Measurements from ENCODE around the gene MAST4. TPM values are rescaled to one million over a fixed set of nuclear protein-coding genes. Genes with fewer than 3 reads are reported as not detected.

The MAST4 gene
- total and polyA plus RNA-seq, 2 of the 8 experiments (the other 6 are each of a cell fraction or from before 2014, with no cell fraction given): 1.5 to 2.6 TPM

DNA sequence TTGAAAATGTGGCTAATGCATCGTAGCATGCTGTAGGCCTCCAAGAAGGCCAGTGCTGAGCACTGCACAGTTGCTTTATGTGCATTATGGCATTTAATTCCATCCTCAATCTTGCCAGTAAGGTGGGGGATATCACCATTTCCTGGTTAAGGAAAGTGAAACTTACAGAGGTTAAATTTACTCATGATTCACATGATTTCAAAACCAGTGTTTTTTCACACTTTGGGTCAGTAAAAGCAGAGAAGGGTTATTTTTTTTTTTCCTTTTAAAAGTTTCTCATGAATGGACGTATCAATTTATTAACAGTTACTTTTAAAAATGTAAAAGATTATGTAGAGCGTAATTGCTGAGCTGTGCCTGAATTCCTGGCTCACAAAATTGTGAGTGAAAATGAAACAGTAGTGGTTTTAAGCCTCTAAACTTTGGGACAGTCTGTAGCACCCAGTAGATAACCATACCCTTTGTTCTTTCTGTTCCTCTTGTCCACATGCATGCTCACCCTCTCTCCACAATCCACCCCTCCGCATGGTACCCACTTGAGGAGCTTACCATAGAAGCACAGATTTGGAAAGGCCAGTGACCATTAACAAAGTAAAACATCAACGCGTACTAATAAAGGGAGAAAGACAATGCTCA lies 21.2 kb downstream of the MAST4 start:
- no peak overlapping the region for H2AFZ ChIP-seq (ENCODE audit: low read length)
- no peak for FAIRE-seq
- CTCF ChIA-PET (ENCODE audit: partially characterized antibody): interaction anchor here (0.8 to 1.1 kb wide), 2 partner anchors 9 to 113 kb away, joined by 3 to 4 read pairs; no protein-coding TSS in a partner anchor
- TF ChIP-seq TAF7 (optimal IDR thresholded peaks at IDR 0.05; ENCODE audit: borderline replicate concordance, low read depth, low read length) (no peak), CHD1 (IDR thresholded peaks at IDR 0.05; ENCODE audit: low read depth, low read length) (no peak), CBX8 (IDR thresholded peaks at IDR 0.05; ENCODE audit: borderline replicate concordance, low read depth, low read length) (no peak), RXRA (IDR thresholded peaks at IDR 0.05; ENCODE audit: insufficient read depth, low read depth, low read length) (no peak), HDAC6 (IDR thresholded peaks at IDR 0.05; ENCODE audit: low read depth, low read length) (no peak), CREB1 (IDR thresholded peaks at IDR 0.05) (no peak)

More for the DNA sequence above, 21.2 kb downstream of the MAST4 start:
- Histone ChIP-seq H3K79me2 (ENCODE audit: control insufficient read depth in 1 of 2, insufficient read depth in 2 of 2, low read length in 2 of 2) (no peaks in the 10 kb centered on the region), H3K27me3 (replicated peaks in 1 of 4; ENCODE audit: control insufficient read depth in 3 of 4, extremely low read depth in 1 of 4, insufficient read depth in 3 of 4, low read length in 3 of 4) (no peaks in the 10 kb centered on the region), H4K91ac (replicated peaks; ENCODE audit: insufficient read length, low read length) (no peak overlapping the region), H2BK120ac (replicated peaks; ENCODE audit: low read depth, low read length) (no peak overlapping the region), H2BK5ac (ENCODE audit: low read depth, low read length) (no peak overlapping the region), H3K4me3 (ENCODE audit: extremely low read depth in 1 of 4, insufficient read depth in 2 of 4, low read depth in 3 of 4, low read length in 4 of 4) (no peak overlapping the region), H3K4me1 (replicated peaks in 1 of 4; ENCODE audit: control insufficient read depth in 3 of 4, insufficient read depth in 4 of 4, low read length in 3 of 4) (0 out of 7 replicates have a peak, but pooled peaks cover 0 to 2% (median 0%) of the 10 kb centered on the region in 4 experiments), H3K9ac (replicated peaks in 1 of 4; ENCODE audit: extremely low read depth in 1 of 4, low read depth in 3 of 4, low read length in 3 of 4) (no peak overlapping the region), H3K14ac (ENCODE audit: insufficient read length) (no peak overlapping the region), H4K5ac (ENCODE audit: insufficient read length, low read depth, low read length) (no peak overlapping the region), H3K9me3 (ENCODE audit: insufficient read depth in 2 of 2, low read depth in 1 of 2, low read length in 1 of 2) (no peaks in the 10 kb centered on the region), H3K36me3 (ENCODE audit: control insufficient read depth in 2 of 4, insufficient read depth in 4 of 4, low read length in 3 of 4) (no peaks in the 10 kb centered on the region), H2BK15ac (ENCODE audit: low read length) (no peak overlapping the region), H3K27ac (ENCODE audit: low read depth, low read length) (no peak overlapping the region), H2BK20ac (ENCODE audit: low read length) (no peak overlapping the region), H2AK5ac (ENCODE audit: low read depth, low read length) (no peak overlapping the region), H3K4ac (replicated peaks; ENCODE audit: insufficient read length, low read depth, low read length) (no peak overlapping the region), H3K23ac (ENCODE audit: insufficient read length) (no peak overlapping the region), H2BK12ac (ENCODE audit: low read depth, low read length) (no peak overlapping the region), H3K56ac (replicated peaks; ENCODE audit: insufficient read length, low read depth, low read length) (no peak overlapping the region), H3K4me2 (ENCODE audit: insufficient read depth in 1 of 2, low read depth in 2 of 2, low read length in 2 of 2) (no peak overlapping the region), H4K8ac (ENCODE audit: extremely low read depth, insufficient read depth, low read length) (no peak overlapping the region), H3K23me2 (ENCODE audit: low read depth, low read length) (no peaks in the 10 kb centered on the region), H3K18ac (ENCODE audit: extremely low read depth, low read length) (no peak overlapping the region), H4K20me1 (replicated peaks in 1 of 2; ENCODE audit: control insufficient read depth in 1 of 2, insufficient read depth in 2 of 2, low read length in 2 of 2) (no peaks in the 10 kb centered on the region), H3K79me1 (ENCODE audit: low read depth, low read length) (no peaks in the 10 kb centered on the region; the same call in 1 of the 2 replicates)
- DNase-seq (ENCODE audit: low read depth in 1 of 2, low spot score in 2 of 2): no peak
- WGBS, 2 experiments (ENCODE audit: extremely low coverage in 1 of 2, insufficient coverage in 1 of 2, insufficient read length in 1 of 2, insufficient replicate concordance in 2 of 2, low coverage in 1 of 2, low lambda C conversion rate in 2 of 2, missing lambda C conversion rate in 1 of 2): 85% methylated on average over 6 of the region's 6 CpGs; no CpG with 5 or more reads in 1 of the 2 experiments
- POLR2A ChIA-PET (ENCODE audit: partially characterized antibody): interaction anchor here (0.7 kb wide), 1 partner anchor 27 kb away, joined by 3 read pairs; no protein-coding TSS in a partner anchor

Data from H1 (cell line).